Peyer's patch (tissue), 4 donors: ENCODE results near the gene DNAJC19. TPM values are rescaled to one million over a fixed set of nuclear protein-coding genes. Genes with fewer than 3 reads are reported as not detected.

ENCODE experiments used
- DNase-seq, 3 donors: peaks; one replicate each; pipeline ENCODE4 v3.0.0-alpha.2; 2017 to 2019
- H3K27ac ChIP-seq, 4 donors: fragments of 200-600 bp; sonication (generic); one replicate each; pipeline ENCODE4 v1.5.1; 2016 to 2019
- H3K27me3 ChIP-seq, 2 donors: fragments of 200-600 bp; sonication (generic); one replicate each; pipeline ENCODE4 v1.5.1; 2019
- H3K36me3 ChIP-seq, 3 donors: fragments of 200-600 bp; sonication (generic); one replicate each; pipeline ENCODE4 v1.5.1; 2016 to 2019
- H3K4me1 ChIP-seq, 4 donors: fragments of 200-600 bp; sonication (generic); one replicate each; pipeline ENCODE4 v1.5.1; 2016 to 2019
- H3K4me3 ChIP-seq, 4 donors: fragments of 200-600 bp; sonication (generic); 1 replicate in 3 of 4; 2 replicates in 1 of 4; pipeline ENCODE4 v1.5.1; 2016 to 2019; ENCODE audit warnings: mild to moderate bottlenecking in 1 of 4
- H3K9me3 ChIP-seq, 4 donors: fragments of 200-600 bp; sonication (generic); one replicate each; pipeline ENCODE4 v1.5.1; 2016 to 2019; ENCODE audit warnings: mild to moderate bottlenecking in 1 of 4
- CTCF ChIP-seq, 6 experiments: fragments of 450-650 bp in 4 of 6; fragments of 200-600 bp in 2 of 6; sonication (generic) in 1 of 6; IDR thresholded peaks; one replicate each; pipeline ENCODE4 v1.5.1; 2017 to 2019; ENCODE audit warnings: antibody characterized with exemption in 6 of 6, mild to moderate bottlenecking in 3 of 6, moderate library complexity in 1 of 6
- POLR2A ChIP-seq, 2 donors: fragments of 450-650 bp; IDR thresholded peaks; one replicate each; pipeline ENCODE4 v1.5.1; 2017; ENCODE audit warnings: antibody characterized with exemption in 2 of 2, mild to moderate bottlenecking in 2 of 2, moderate library complexity in 2 of 2
- total RNA-seq, 4 donors: library from RNA; depleted of rRNA; stranded (reverse); fragments of >200 nt; gene quantifications; one replicate each; pipeline ENCODE4 v1.1.0, GENCODE V29; 2016

DNAJC19 gene
- total RNA-seq, 4 donors from 2014 or later, result 22.7 to 36.3 (median 33.6) TPM

- Histone ChIP-seq H3K27me3 (no peaks in the 10 kb centered on the region), H3K36me3 (peaks cover 0 to 57% (median 0%) of the 10 kb centered on the region in 3 donors), H3K27ac (no peak overlapping the region), H3K9me3 (no peaks in the 10 kb centered on the region), H3K4me1 (no peaks in the 10 kb centered on the region), H3K4me3 (no peak overlapping the region)
- no peak for DNase-seq
- TF ChIP-seq CTCF (IDR thresholded peaks at IDR 0.05), result no peak
Observed at GRCh38 chr3:180947761-180948390, 41.7 kb downstream of the DNAJC19 start.

GRCh38 chr3:180940826-180941225 is 48.7 kb downstream of the DNAJC19 start:
- Histone ChIP-seq H3K9me3 (no peaks in the 10 kb centered on the region), H3K27ac (no peak overlapping the region), H3K4me3 (no peak overlapping the region), H3K27me3 (no peaks in the 10 kb centered on the region), H3K36me3 (peaks cover 0 to 30% (median 0%) of the 10 kb centered on the region in 3 donors), H3K4me1 (no peaks in the 10 kb centered on the region)
- no peak for DNase-seq
- TF ChIP-seq POLR2A (IDR thresholded peaks at IDR 0.05) (no peak), CTCF (IDR thresholded peaks at IDR 0.05) (no peak)

- TF ChIP-seq CTCF (IDR thresholded peaks at IDR 0.05) (no peak), POLR2A (IDR thresholded peaks at IDR 0.05) (no peak)
- no peak overlapping the region for H3K4me3 ChIP-seq
- H3K36me3 ChIP-seq, result peaks cover 0 to 22% (median 0%) of the 10 kb centered on the region in 3 donors
- H3K27ac ChIP-seq, result no peak overlapping the region
- no peaks in the 10 kb centered on the region for H3K9me3 ChIP-seq
- no peaks in the 10 kb centered on the region for H3K4me1 ChIP-seq
- H3K27me3 ChIP-seq, result no peaks in the 10 kb centered on the region
- DNase-seq, result no peak
Observed at GRCh38 chr3:180934638-180935037, 54.9 kb downstream of the DNAJC19 start.

Other genes starting within 250 kb of the DNAJC19 start
- gene FXR1, start 77.1 kb downstream of the DNAJC19 start, total RNA-seq, result 100 to 1,000 TPM in 1 of 4 donors, 10 to 100 TPM in 3; 54.5 to 115 (median 79.9) TPM